ENCODE results near the gene SDC4.
A peak's percentile ranks its signal among the peaks of the same experiment; 100 is the strongest.

SDC4 gene

GRCh38 chr20:45347936-45348778, at the start of gene SDC4:
Gene SDC4 (minus strand): TSS chr20:45348424. CDS start chr20:45348384, 40 bp downstream.
- DNase-seq (ENCODE audit: low spot score): peak; percentile 77

GRCh38 chr20:45395114-45395415, 46.8 kb upstream of the SDC4 start:
- no peak for DNase-seq (ENCODE audit: low spot score)

GRCh38 chr20:45394221-45395113, 46.2 kb upstream of the SDC4 start:
- DNase-seq (ENCODE audit: low spot score): no peak

- DNase-seq (ENCODE audit: low spot score): no peak
Measured at GRCh38 chr20:45392733-45393132, 44.5 kb upstream of the SDC4 start.

GRCh38 chr20:45391559-45391958, 43.3 kb upstream of the SDC4 start:
- no peak for DNase-seq (ENCODE audit: low spot score)

- no peak for DNase-seq (ENCODE audit: low spot score)
Measured at GRCh38 chr20:45390931-45391330, 42.7 kb upstream of the SDC4 start.

GRCh38 chr20:45387274-45387673, 39.0 kb upstream of the SDC4 start:
- DNase-seq (ENCODE audit: low spot score): no peak

GRCh38 chr20:45378191-45378590, 30.0 kb upstream of the SDC4 start, which contains the start of gene TP53TG5:
Gene TP53TG5 (minus strand): TSS chr20:45378325. CDS start chr20:45378236, 89 bp downstream.
- DNase-seq (ENCODE audit: low spot score): no peak

- DNase-seq (ENCODE audit: low spot score): peak; percentile 45
Measured at GRCh38 chr20:45377269-45377668, 29.0 kb upstream of the SDC4 start.

GRCh38 chr20:45374966-45375365, 26.7 kb upstream of the SDC4 start:
- DNase-seq (ENCODE audit: low spot score): no peak

GRCh38 chr20:45374101-45374467, 25.9 kb upstream of the SDC4 start:
- no peak for DNase-seq (ENCODE audit: low spot score)

GRCh38 chr20:45373353-45374100, 25.3 kb upstream of the SDC4 start:
- DNase-seq (ENCODE audit: low spot score): peak; percentile 85

- DNase-seq (ENCODE audit: low spot score): no peak
Measured at GRCh38 chr20:45372646-45373352, 24.6 kb upstream of the SDC4 start.

GRCh38 chr20:45372241-45372640, 24.0 kb upstream of the SDC4 start:
- no peak for DNase-seq (ENCODE audit: low spot score)

- no peak for DNase-seq (ENCODE audit: low spot score)
Measured at GRCh38 chr20:45370571-45371160, 22.4 kb upstream of the SDC4 start.

- DNase-seq (ENCODE audit: low spot score): peak; percentile 44
Measured at GRCh38 chr20:45368221-45368980, 20.2 kb upstream of the SDC4 start.

GRCh38 chr20:45367126-45367525, 18.9 kb upstream of the SDC4 start:
- no peak for DNase-seq (ENCODE audit: low spot score)

GRCh38 chr20:45366631-45367030, 18.4 kb upstream of the SDC4 start:
- no peak for DNase-seq (ENCODE audit: low spot score)

- no peak for DNase-seq (ENCODE audit: low spot score)
Measured at GRCh38 chr20:45366192-45366591, 18.0 kb upstream of the SDC4 start.

GRCh38 chr20:45365444-45365970, 17.3 kb upstream of the SDC4 start:
- no peak for DNase-seq (ENCODE audit: low spot score)

All from kidney tubule cell (primary cell).